H9 (cell line): ENCODE results near the gene EGFR. TPM values are rescaled to one million over a fixed set of nuclear protein-coding genes. Genes with fewer than 3 reads are reported as not detected.

Source experiments
- DNase-seq: peaks from one replicate; pipeline ENCODE4 v3.0.0-alpha.2; 2017
- H2AFZ ChIP-seq: one replicate; pipeline ENCODE4 v1.6.1; 2013; ENCODE audit warnings: mild to moderate bottlenecking, low read length, control low read depth, moderate library complexity
- H2AK5ac ChIP-seq: 2 replicates; pipeline ENCODE4 v1.6.1; 2013; ENCODE audit warnings: low read length, control low read depth, mixed read lengths; ENCODE audit not compliant: insufficient read length
- H2BK120ac ChIP-seq: one replicate; pipeline ENCODE4 v1.6.1; 2013; ENCODE audit warnings: low read depth, mild to moderate bottlenecking, low read length, control low read depth, inconsistent platforms; ENCODE audit not compliant: poor library complexity, severe bottlenecking
- H2BK12ac ChIP-seq: 2 replicates; pipeline ENCODE4 v1.6.1; 2013; ENCODE audit warnings: low read length, control low read depth, mixed read lengths, low read depth; ENCODE audit not compliant: insufficient read length
- H2BK15ac ChIP-seq: 2 replicates; pipeline ENCODE4 v1.6.1; 2013; ENCODE audit warnings: low read depth, low read length, control low read depth
- H2BK20ac ChIP-seq: one replicate; pipeline ENCODE4 v1.6.1; 2013; ENCODE audit warnings: low read depth, mild to moderate bottlenecking, low read length, control low read depth, inconsistent platforms; ENCODE audit not compliant: poor library complexity, severe bottlenecking
- H2BK5ac ChIP-seq: 2 replicates; pipeline ENCODE4 v1.6.1; 2013; ENCODE audit warnings: low read length, control low read depth, mixed read lengths; ENCODE audit not compliant: insufficient read length
- H3K14ac ChIP-seq: 2 replicates; pipeline ENCODE4 v1.6.1; 2013; ENCODE audit warnings: low read length, control low read depth; ENCODE audit not compliant: insufficient read depth
- H3K18ac ChIP-seq: 2 replicates; pipeline ENCODE4 v1.6.1; 2013; ENCODE audit warnings: low read depth, mild to moderate bottlenecking, mixed read lengths, low read length, control low read depth; ENCODE audit not compliant: insufficient read length
- H3K23ac ChIP-seq: 2 replicates; pipeline ENCODE4 v1.6.1; 2013; ENCODE audit warnings: low read length, control low read depth, mixed read lengths, low read depth; ENCODE audit not compliant: insufficient read length
- H3K23me2 ChIP-seq: 2 replicates; pipeline ENCODE4 v1.6.1; 2013; ENCODE audit warnings: low read depth, mild to moderate bottlenecking, mixed read lengths, low read length, control low read depth; ENCODE audit not compliant: insufficient read length, poor library complexity, severe bottlenecking
- H3K27ac ChIP-seq: 2 replicates; pipeline ENCODE4 v1.5.1; 2013; ENCODE audit warnings: low read length, control low read depth, mixed read lengths, low read depth; ENCODE audit not compliant: insufficient read length
- H3K27me3 ChIP-seq: 2 replicates; pipeline ENCODE4 v1.6.1; 2013; ENCODE audit warnings: low read length, control low read depth, inconsistent platforms; ENCODE audit not compliant: insufficient read depth
- H3K4ac ChIP-seq: 2 replicates; pipeline ENCODE4 v1.6.1; 2013; ENCODE audit warnings: low read depth, mild to moderate bottlenecking, control low read depth, inconsistent platforms, low read length, moderate library complexity
- H3K4me1 ChIP-seq: 2 replicates; pipeline ENCODE4 v1.6.1; 2013; ENCODE audit warnings: low read length, control low read depth, inconsistent platforms; ENCODE audit not compliant: insufficient read depth
- H3K4me2 ChIP-seq: 2 replicates; pipeline ENCODE4 v1.6.1; 2013; ENCODE audit warnings: low read length, control low read depth, mixed read lengths; ENCODE audit not compliant: insufficient read length, insufficient read depth
- H3K56ac ChIP-seq: 2 replicates; pipeline ENCODE4 v1.6.1; 2013; ENCODE audit warnings: low read depth, mild to moderate bottlenecking, mixed read lengths, low read length, control low read depth; ENCODE audit not compliant: insufficient read length
- H3K79me1 ChIP-seq: 2 replicates; pipeline ENCODE4 v1.6.1; 2013; ENCODE audit warnings: low read depth, mild to moderate bottlenecking, moderate library complexity, low read length, control low read depth, inconsistent platforms; ENCODE audit not compliant: insufficient read depth, poor library complexity, severe bottlenecking
- H3K79me2 ChIP-seq: 2 replicates; pipeline ENCODE4 v1.6.1; 2013; ENCODE audit warnings: low read length, control low read depth, inconsistent platforms; ENCODE audit not compliant: insufficient read depth
- H3K9ac ChIP-seq: 2 replicates; pipeline ENCODE4 v1.6.1; 2013; ENCODE audit warnings: low read length, control low read depth, mixed read lengths; ENCODE audit not compliant: insufficient read length; ENCODE audit errors: extremely low read depth
- H3K9me3 ChIP-seq: one replicate; pipeline ENCODE4 v1.6.1; 2013; ENCODE audit warnings: low read depth, low read length, inconsistent platforms; ENCODE audit not compliant: control insufficient read depth
- H3T11ph ChIP-seq: one replicate; pipeline ENCODE4 v1.6.1; 2013; ENCODE audit warnings: mild to moderate bottlenecking, low read length, control low read depth, inconsistent platforms
- H4K20me1 ChIP-seq: one replicate; pipeline ENCODE4 v1.6.1; 2013; ENCODE audit not compliant: control insufficient read depth, insufficient read length, insufficient read depth
- H4K5ac ChIP-seq: 2 replicates; pipeline ENCODE4 v1.6.1; 2013; ENCODE audit warnings: low read depth, mild to moderate bottlenecking, mixed read lengths, low read length, control low read depth; ENCODE audit not compliant: insufficient read length
- H4K8ac ChIP-seq: replicated peaks from 2 replicates; pipeline ENCODE4 v1.6.1; 2013; ENCODE audit warnings: low read length, control low read depth, mixed read lengths, low read depth; ENCODE audit not compliant: insufficient read length
- H4K91ac ChIP-seq: 2 replicates; pipeline ENCODE4 v1.6.1; 2013; ENCODE audit warnings: low read depth, mild to moderate bottlenecking, moderate library complexity, mixed read lengths, low read length, control low read depth; ENCODE audit not compliant: insufficient read length
- H3K27ac Mint-ChIP-seq, 3 experiments: 2 replicates in 2 of 3; 3 replicates in 1 of 3; pipeline ENCODE4 v1.8.0; 2020 to 2021; ENCODE audit warnings: mixed read lengths in 3 of 3, mild to moderate bottlenecking in 1 of 3, moderate library complexity in 1 of 3
- H3K27me3 Mint-ChIP-seq: 2 replicates; pipeline ENCODE4 v1.8.0; 2021; ENCODE audit warnings: low read depth, mild to moderate bottlenecking, moderate library complexity, mixed read lengths
- H3K36me3 Mint-ChIP-seq, 3 experiments: 2 replicates in 2 of 3; 3 replicates in 1 of 3; pipeline ENCODE4 v1.8.0; 2020 to 2021; ENCODE audit warnings: low read depth in 3 of 3, mixed read lengths in 3 of 3; ENCODE audit not compliant: insufficient read depth in 1 of 3
- H3K4me1 Mint-ChIP-seq, 2 experiments: 2 replicates each; pipeline ENCODE4 v1.8.0; 2020; ENCODE audit warnings: mixed read lengths in 2 of 2
- H3K4me3 Mint-ChIP-seq, 2 experiments: 2 replicates in 1 of 2; 3 replicates in 1 of 2; pipeline ENCODE4 v1.8.0; 2020 to 2021; ENCODE audit warnings: mild to moderate bottlenecking in 2 of 2, mixed read lengths in 2 of 2, moderate library complexity in 1 of 2
- H3K9me3 Mint-ChIP-seq, 2 experiments: 2 replicates in 1 of 2; 3 replicates in 1 of 2; pipeline ENCODE4 v1.8.0; 2020; ENCODE audit warnings: mild to moderate bottlenecking in 2 of 2, mixed read lengths in 2 of 2, moderate library complexity in 1 of 2
- WGBS: extraction: QIAGEN DNeasy Blood & Tissue Kit; methylation state at CpG from one replicate; pipeline ENCODE4 v1.1.7; 2013; ENCODE audit warnings: missing lambda C conversion rate, low lambda C conversion rate, mixed read lengths; ENCODE audit not compliant: insufficient read length; ENCODE audit errors: extremely low coverage; 5-methylcytosine and 5-hydroxymethylcytosine counted together
- total RNA-seq: library from RNA; stranded (reverse); gene quantifications from 2 replicates; pipeline ENCODE4 v1.2.1, GENCODE V29; 2021
- TF ChIP-seq, protein P1 (sequence below): fragments of 200-600 bp; sonication (generic); conservative IDR thresholded peaks from 3 replicates; pipeline ENCODE4 v1.8.0; 2021; ENCODE audit warnings: antibody characterized with exemption, mild to moderate bottlenecking

Gene EGFR
- total RNA-seq, 1 experiment from 2014 or later, result 3.3 TPM

DNA sequence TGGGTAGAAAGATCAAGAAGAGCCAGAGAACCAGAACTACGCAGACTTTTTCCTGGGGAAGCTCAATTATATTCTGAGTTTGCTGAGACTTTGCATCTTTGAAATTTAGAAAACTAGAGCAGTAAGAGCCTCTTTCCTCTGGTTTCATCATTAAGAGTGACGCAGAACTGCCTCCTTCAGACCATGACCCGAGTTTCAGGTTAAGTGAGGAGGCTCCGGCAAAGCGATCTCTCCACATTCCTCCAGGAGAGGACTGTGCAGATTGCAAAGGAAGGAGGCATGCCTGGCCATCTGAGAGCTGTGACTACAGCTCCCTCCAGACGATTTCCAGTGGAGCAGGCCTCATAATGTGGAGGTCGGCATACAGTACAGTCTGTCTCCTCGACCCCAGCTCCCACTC is 230.5 kb downstream of the EGFR start:
- Histone ChIP-seq H3K4me2 (no peak overlapping the region), H3K27ac (no peak overlapping the region), H3K79me1 (no peaks in the 10 kb centered on the region), H3K56ac (no peak overlapping the region), H3K4me1 (no peaks in the 10 kb centered on the region), H2BK20ac (no peak overlapping the region), H3K14ac (no peak overlapping the region), H3K27me3 (peaks cover 16% of the 10 kb centered on the region; the same call in 1 of the 2 replicates), H2AFZ (no peak overlapping the region), H2BK12ac (no peak overlapping the region), H3T11ph (no peak overlapping the region), H4K5ac (no peak overlapping the region), H2BK5ac (no peak overlapping the region), H3K4ac (no peak overlapping the region), H4K8ac (no peak overlapping the region), H4K91ac (no peak overlapping the region), H2BK120ac (no peak overlapping the region), H4K20me1 (no peaks in the 10 kb centered on the region), H3K9me3 (no peaks in the 10 kb centered on the region), H2BK15ac (no peak overlapping the region), H3K18ac (no peak overlapping the region), H3K23me2 (peaks cover 3% of the 10 kb centered on the region), H3K79me2 (no peaks in the 10 kb centered on the region), H2AK5ac (no peak overlapping the region), H3K23ac (no peak overlapping the region), H3K9ac (no peak overlapping the region)
- no peak overlapping the region for H3K27ac Mint-ChIP-seq
- no peak for DNase-seq
- H3K4me3 Mint-ChIP-seq, result no peak overlapping the region
- no peaks in the 10 kb centered on the region; a peak in 1 of 7 replicates for H3K36me3 Mint-ChIP-seq
- TF ChIP-seq, protein P1, sequence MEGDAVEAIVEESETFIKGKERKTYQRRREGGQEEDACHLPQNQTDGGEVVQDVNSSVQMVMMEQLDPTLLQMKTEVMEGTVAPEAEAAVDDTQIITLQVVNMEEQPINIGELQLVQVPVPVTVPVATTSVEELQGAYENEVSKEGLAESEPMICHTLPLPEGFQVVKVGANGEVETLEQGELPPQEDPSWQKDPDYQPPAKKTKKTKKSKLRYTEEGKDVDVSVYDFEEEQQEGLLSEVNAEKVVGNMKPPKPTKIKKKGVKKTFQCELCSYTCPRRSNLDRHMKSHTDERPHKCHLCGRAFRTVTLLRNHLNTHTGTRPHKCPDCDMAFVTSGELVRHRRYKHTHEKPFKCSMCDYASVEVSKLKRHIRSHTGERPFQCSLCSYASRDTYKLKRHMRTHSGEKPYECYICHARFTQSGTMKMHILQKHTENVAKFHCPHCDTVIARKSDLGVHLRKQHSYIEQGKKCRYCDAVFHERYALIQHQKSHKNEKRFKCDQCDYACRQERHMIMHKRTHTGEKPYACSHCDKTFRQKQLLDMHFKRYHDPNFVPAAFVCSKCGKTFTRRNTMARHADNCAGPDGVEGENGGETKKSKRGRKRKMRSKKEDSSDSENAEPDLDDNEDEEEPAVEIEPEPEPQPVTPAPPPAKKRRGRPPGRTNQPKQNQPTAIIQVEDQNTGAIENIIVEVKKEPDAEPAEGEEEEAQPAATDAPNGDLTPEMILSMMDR, result no peak
- no peaks in the 10 kb centered on the region for H3K9me3 Mint-ChIP-seq
- peaks cover 6 to 7% of the 10 kb centered on the region in 2 experiments; a peak in 3 of 4 replicates for H3K4me1 Mint-ChIP-seq
- peaks cover 36% of the 10 kb centered on the region for H3K27me3 Mint-ChIP-seq
- WGBS, result no CpG with 5 or more reads among the region's 8 CpGs
